SU-DHL-6 (cell line): Measurements from ENCODE around the gene ASTN2.

ENCODE experiments used
- EZH2phosphoT487 ChIP-seq: fragments of 200-600 bp; sonication (generic), shearing (Covaris generic); conservative IDR thresholded peaks from 2 replicates; pipeline ENCODE4 v1.6.1; 2018; ENCODE audit warnings: mild to moderate bottlenecking, antibody characterized with exemption, low read length, moderate library complexity, mixed read lengths
- TF ChIP-seq, protein P1 (sequence below): fragments of 200-600 bp; sonication (generic); IDR thresholded peaks from one replicate; pipeline ENCODE4 v1.5.1; 2017; ENCODE audit warnings: antibody characterized with exemption, mild to moderate bottlenecking, low read length, moderate library complexity; ENCODE audit not compliant: insufficient read depth, poor library complexity, severe bottlenecking

DNA sequence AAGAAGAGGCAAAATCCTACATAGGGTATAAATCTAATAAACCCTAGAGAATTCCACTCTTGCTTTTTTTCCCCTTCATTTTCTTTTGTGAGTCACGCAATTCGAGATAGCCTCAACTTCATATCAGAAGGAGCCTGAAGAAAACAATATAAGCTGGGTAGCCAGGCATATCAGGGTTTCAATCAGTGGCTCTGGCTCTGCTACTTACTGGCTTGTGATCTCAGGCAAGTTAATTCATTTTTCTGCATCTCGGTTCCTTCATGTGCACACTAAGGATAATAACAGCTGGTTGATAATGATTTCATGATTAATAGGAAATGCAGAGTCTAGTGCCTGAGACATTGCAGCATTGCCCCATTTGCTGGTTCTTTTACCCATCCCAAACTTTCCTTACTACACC is 46.5 kb upstream of the ASTN2 start:
- TF ChIP-seq, protein P1, sequence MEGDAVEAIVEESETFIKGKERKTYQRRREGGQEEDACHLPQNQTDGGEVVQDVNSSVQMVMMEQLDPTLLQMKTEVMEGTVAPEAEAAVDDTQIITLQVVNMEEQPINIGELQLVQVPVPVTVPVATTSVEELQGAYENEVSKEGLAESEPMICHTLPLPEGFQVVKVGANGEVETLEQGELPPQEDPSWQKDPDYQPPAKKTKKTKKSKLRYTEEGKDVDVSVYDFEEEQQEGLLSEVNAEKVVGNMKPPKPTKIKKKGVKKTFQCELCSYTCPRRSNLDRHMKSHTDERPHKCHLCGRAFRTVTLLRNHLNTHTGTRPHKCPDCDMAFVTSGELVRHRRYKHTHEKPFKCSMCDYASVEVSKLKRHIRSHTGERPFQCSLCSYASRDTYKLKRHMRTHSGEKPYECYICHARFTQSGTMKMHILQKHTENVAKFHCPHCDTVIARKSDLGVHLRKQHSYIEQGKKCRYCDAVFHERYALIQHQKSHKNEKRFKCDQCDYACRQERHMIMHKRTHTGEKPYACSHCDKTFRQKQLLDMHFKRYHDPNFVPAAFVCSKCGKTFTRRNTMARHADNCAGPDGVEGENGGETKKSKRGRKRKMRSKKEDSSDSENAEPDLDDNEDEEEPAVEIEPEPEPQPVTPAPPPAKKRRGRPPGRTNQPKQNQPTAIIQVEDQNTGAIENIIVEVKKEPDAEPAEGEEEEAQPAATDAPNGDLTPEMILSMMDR, result no peak
- no peak for TF ChIP-seq EZH2phosphoT487
